Epithelial cell of proximal tubule (primary cell): Measurements from ENCODE around the gene RASA3. TPM values are rescaled to one million over a fixed set of nuclear protein-coding genes. Genes with fewer than 3 reads are reported as not detected.

Source experiments
- DNase-seq: peaks from one replicate; pipeline ENCODE4 v3.0.0-alpha.2; 2011; ENCODE audit warnings: low read depth
- H3K4me3 ChIP-seq: 2 replicates; pipeline ENCODE4 v1.5.1; 2011; ENCODE audit warnings: low read depth, mild to moderate bottlenecking, low read length
- CTCF ChIP-seq: conservative IDR thresholded peaks from 2 replicates; pipeline ENCODE4 v1.5.1; 2012; ENCODE audit warnings: low read depth, mild to moderate bottlenecking, low read length
- total RNA-seq: library from RNA; depleted of rRNA; stranded (reverse); fragments of >200 nt; gene quantifications from 2 replicates; pipeline ENCODE4 v1.2.3, GENCODE V29; 2015

RASA3 gene
- total RNA-seq, 1 donor from 2014 or later, result 25.7 TPM

- no peak for DNase-seq
- TF ChIP-seq CTCF, result no peak
Observed at GRCh38 chr13:113998781-113999617, 133.4 kb downstream of the RASA3 start.

DNA sequence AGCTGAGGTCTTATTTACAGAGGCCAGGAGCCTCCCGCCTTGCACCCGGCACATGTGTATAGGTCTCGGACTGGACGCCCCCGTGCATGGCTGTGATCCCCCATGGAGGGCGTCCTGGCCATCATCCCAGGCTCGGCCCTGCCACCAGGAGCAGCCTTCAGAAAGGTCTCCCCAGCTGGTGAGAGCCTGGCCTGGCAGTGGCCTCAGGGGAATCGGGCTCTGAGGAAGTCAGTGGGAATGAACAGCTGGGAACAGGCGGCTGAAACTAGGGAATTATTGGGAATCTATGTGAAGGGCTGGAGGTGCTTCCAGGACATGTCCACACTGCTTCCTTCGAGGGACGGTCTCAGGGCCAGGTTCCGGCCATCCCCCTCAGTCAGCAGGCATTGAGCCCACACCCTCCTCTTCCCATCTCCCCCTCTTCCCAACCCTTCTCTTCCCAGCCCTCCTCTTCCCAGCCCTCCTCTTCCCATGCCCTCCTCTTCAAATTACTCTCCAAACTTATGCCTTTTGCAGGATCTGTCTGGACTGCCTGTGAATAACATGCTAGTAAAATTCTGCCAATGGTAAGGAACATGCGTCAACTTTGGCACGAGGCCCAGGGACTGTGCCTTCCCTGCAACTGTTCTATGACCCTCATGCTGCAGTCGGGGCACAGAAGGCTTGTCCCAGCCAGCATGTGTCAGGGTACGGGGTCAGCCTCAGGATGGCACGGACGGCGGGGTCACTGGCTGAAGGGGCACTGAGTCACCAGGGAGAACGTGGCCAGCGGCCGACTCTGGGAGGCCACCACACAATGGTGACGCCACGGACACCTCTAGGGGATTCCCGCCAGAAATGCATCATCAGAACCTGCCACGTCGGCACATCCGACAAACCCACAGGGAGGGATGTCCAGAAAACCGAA is 134.3 kb downstream of the RASA3 start:
- TF ChIP-seq CTCF, result no peak
- no peak overlapping the region for H3K4me3 ChIP-seq
- DNase-seq, result no peak

More at GRCh38 chr13:113998781-113999617, 133.4 kb downstream of the RASA3 start:
- no peak overlapping the region for H3K4me3 ChIP-seq

DNA sequence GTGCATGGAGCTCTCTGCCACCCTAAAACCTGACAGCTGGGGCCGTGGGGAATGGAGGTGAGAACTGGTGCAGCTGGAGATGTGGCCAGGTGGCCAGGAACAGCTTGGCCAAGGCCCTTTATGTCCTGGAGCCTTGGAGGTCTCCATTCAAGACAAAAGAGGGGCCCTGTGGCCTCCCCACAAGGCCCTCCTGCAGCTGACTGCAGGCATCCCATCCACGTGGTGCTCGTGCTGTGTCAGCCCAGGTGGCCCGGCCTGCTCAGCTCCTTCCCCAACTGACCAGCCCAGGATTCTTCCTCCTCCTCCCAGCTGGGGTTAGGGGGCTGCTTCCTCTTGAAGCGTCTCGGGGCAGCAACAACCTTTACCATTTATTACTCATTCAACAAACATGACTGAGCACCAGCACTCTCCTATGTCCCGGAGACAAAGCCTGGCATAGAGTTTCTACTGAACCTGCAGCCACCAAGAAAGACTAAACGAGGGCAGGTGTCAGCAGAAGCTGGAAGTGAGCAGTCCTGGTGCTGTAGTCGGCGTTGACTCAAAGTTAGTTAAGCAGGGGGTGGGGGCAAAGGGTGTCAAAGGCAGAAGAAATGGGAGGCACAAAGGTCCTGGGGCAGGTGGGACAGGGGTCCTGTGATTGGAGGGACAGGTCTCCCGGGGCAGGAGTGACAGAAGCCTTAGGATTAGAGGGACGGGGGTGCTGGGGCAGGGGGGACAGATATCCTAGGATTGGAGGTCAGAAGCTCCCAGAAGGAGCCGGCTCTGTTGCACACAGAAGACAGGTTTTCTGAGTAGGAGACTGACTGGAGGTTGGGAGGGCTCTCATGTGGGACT is 135.3 kb downstream of the RASA3 start:
- H3K4me3 ChIP-seq, result no peak overlapping the region
- DNase-seq, result no peak

GRCh38 chr13:113996081-113996911 is 136.1 kb downstream of the RASA3 start:
- TF ChIP-seq CTCF, result no peak
- H3K4me3 ChIP-seq, result no peak overlapping the region
- no peak for DNase-seq

More for the DNA sequence above, 135.3 kb downstream of the RASA3 start:
- TF ChIP-seq CTCF, result no peak

DNA sequence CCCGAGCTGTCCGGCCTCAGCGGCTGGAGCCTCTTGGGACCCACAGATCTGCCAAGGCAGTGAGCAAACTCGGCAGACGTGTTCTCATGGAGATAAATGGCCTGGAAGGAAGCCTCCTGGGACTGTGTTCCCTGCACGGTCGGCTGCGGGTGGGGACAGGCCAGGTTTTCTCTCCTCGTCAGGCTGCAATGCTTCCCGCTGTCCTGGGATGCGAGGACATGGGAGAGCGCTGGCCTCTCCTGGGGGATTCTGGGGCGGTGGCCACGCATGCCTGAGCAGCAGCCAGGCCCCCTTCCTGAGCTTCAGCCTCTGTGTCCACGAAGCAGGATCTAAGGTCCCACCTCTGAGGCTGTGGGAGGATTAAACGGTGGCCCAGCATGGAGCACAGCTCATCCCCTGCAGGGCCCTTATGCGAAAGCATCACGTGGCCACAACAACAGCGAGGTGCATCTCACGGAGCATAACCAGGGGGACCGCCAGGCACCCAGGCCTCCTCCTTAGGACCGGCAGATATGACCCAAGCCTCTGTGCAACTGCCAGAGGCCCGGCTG is 137.3 kb downstream of the RASA3 start:
- TF ChIP-seq CTCF, result no peak
- no peak for DNase-seq
- no peak overlapping the region for H3K4me3 ChIP-seq
